Natural killer cell (primary cell): ENCODE results near the gene CYSLTR2. TPM values are rescaled to one million over a fixed set of nuclear protein-coding genes. Genes with fewer than 3 reads are reported as not detected.
A peak's percentile ranks its signal among the peaks of the same experiment; 100 is the strongest.
"Not testable (repeated sequence)": the region's sequence is repeated elsewhere in the genome, so short reads cannot be mapped to it uniquely, and the experiment has no call there.

Experiments used
- ATAC-seq, 3 donors: fragments of 150-1000 bp in 2 of 3; fragments of 200-7000 bp in 1 of 3; cut with Tn5 transposase; 1 replicate in 1 of 3; 2 replicates in 2 of 3; pipeline ENCODE4 v1.10.0; 2021; ENCODE audit warnings: mild to moderate bottlenecking in 2 of 3, moderate library complexity in 2 of 3
- DNase-seq, 2 donors: peaks; one replicate each; pipeline versions ENCODE4 v3.0.0 to v3.0.0-alpha.2; 2013 to 2021; ENCODE audit warnings: mixed read lengths in 1 of 2
- H3K27ac ChIP-seq: one replicate; pipeline ENCODE4 v1.5.1; 2013; ENCODE audit warnings: mild to moderate bottlenecking, low read length
- H3K27me3 ChIP-seq: one replicate; pipeline ENCODE4 v1.6.1; 2013; ENCODE audit warnings: low read length; ENCODE audit not compliant: control insufficient read depth, insufficient read depth
- H3K36me3 ChIP-seq: one replicate; pipeline ENCODE4 v1.6.1; 2013; ENCODE audit warnings: low read length; ENCODE audit not compliant: control insufficient read depth, insufficient read depth
- H3K4me1 ChIP-seq: one replicate; pipeline ENCODE4 v1.6.1; 2013; ENCODE audit warnings: low read length; ENCODE audit not compliant: control insufficient read depth, insufficient read depth
- H3K4me3 ChIP-seq: one replicate; pipeline ENCODE4 v1.5.1; 2013; ENCODE audit warnings: low read length
- H3K9me3 ChIP-seq: one replicate; pipeline ENCODE4 v1.6.1; 2013; ENCODE audit warnings: low read length; ENCODE audit not compliant: control insufficient read depth, insufficient read depth
- H3K27ac Mint-ChIP-seq, 2 donors: one replicate each; pipeline ENCODE4 v1.8.0; 2022; ENCODE audit warnings: mild to moderate bottlenecking in 2 of 2, mixed read lengths in 2 of 2, moderate library complexity in 1 of 2
- H3K27me3 Mint-ChIP-seq, 2 donors: one replicate each; pipeline ENCODE4 v1.8.0; 2022; ENCODE audit warnings: low read depth in 2 of 2, mixed read lengths in 2 of 2
- H3K36me3 Mint-ChIP-seq: one replicate; pipeline ENCODE4 v1.8.0; 2022; ENCODE audit warnings: mixed read lengths
- H3K4me1 Mint-ChIP-seq, 2 donors: one replicate each; pipeline ENCODE4 v1.8.0; 2022; ENCODE audit warnings: mixed read lengths in 2 of 2
- H3K4me3 Mint-ChIP-seq: one replicate; pipeline ENCODE4 v1.8.0; 2022; ENCODE audit warnings: mild to moderate bottlenecking, moderate library complexity, mixed read lengths
- H3K9me3 Mint-ChIP-seq, 2 donors: one replicate each; pipeline ENCODE4 v1.8.0; 2022; ENCODE audit warnings: mixed read lengths in 2 of 2
- WGBS: methylation state at CpG from one replicate; pipeline ENCODE4 v1.1.7; 2013; ENCODE audit warnings: missing lambda C conversion rate; ENCODE audit not compliant: insufficient coverage; 5-methylcytosine and 5-hydroxymethylcytosine counted together
- intact Hi-C: fragments of 100-400 bp; cut with micrococcal nuclease; formaldehyde crosslinking; loops from one replicate; pipeline ENCODE4 v1.14.2; 2022
- total RNA-seq, 4 donors: library from RNA; stranded (reverse); fragments of 120-200 nt in 1 of 4; gene quantifications; one replicate each; pipeline versions ENCODE4 v1.2.3 to v1.2.4, GENCODE V29; 2013 to 2022
- TF ChIP-seq, protein P1 (sequence below): fragments of 200-600 bp; IDR thresholded peaks from one replicate; pipeline ENCODE4 v1.8.0; 2022; ENCODE audit warnings: antibody characterized with exemption

CYSLTR2 gene
- total RNA-seq, 3 donors from 2014 or later (not counting 1 experiment from before 2014, with no cell fraction given): 5.3 to 8.6 (median 7.9) TPM

- H3K4me3 ChIP-seq: no peak overlapping the region
- Mint-ChIP-seq H3K9me3 (no peaks in the 10 kb centered on the region), H3K4me1 (peaks cover 0 to 5% of the 10 kb centered on the region in 2 donors), H3K36me3 (peaks cover 8% of the 10 kb centered on the region), H3K27ac (no peak overlapping the region), H3K27me3 (no peaks in the 10 kb centered on the region), H3K4me3 (no peak overlapping the region)
- H3K36me3 ChIP-seq: peaks cover 3% of the 10 kb centered on the region
- H3K9me3 ChIP-seq: no peaks in the 10 kb centered on the region
- H3K27ac ChIP-seq: no peak overlapping the region
- TF ChIP-seq, protein P1, sequence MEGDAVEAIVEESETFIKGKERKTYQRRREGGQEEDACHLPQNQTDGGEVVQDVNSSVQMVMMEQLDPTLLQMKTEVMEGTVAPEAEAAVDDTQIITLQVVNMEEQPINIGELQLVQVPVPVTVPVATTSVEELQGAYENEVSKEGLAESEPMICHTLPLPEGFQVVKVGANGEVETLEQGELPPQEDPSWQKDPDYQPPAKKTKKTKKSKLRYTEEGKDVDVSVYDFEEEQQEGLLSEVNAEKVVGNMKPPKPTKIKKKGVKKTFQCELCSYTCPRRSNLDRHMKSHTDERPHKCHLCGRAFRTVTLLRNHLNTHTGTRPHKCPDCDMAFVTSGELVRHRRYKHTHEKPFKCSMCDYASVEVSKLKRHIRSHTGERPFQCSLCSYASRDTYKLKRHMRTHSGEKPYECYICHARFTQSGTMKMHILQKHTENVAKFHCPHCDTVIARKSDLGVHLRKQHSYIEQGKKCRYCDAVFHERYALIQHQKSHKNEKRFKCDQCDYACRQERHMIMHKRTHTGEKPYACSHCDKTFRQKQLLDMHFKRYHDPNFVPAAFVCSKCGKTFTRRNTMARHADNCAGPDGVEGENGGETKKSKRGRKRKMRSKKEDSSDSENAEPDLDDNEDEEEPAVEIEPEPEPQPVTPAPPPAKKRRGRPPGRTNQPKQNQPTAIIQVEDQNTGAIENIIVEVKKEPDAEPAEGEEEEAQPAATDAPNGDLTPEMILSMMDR: no peak
- no peaks in the 10 kb centered on the region for H3K27me3 ChIP-seq
- no peaks in the 10 kb centered on the region for H3K4me1 ChIP-seq
- DNase-seq (no peak), ATAC-seq (no peak)
- WGBS: no CpG with 5 or more reads among the region's 2 CpGs
- intact Hi-C loops: no loop called here
These were observed 42.0 kb downstream of the CYSLTR2 start for GRCh38 chr13:48695776-48696175.

GRCh38 chr13:48696676-48697075, 42.9 kb downstream of the CYSLTR2 start:
- H3K27me3 ChIP-seq, H3K9me3 Mint-ChIP-seq, ATAC-seq, DNase-seq, H3K4me3 Mint-ChIP-seq, H3K36me3 ChIP-seq, H3K4me1 Mint-ChIP-seq, intact Hi-C loops, H3K36me3 Mint-ChIP-seq, H3K9me3 ChIP-seq, H3K4me3 ChIP-seq, H3K27ac Mint-ChIP-seq, H3K4me1 ChIP-seq, H3K27ac ChIP-seq, H3K27me3 Mint-ChIP-seq: not testable (repeated sequence)
- WGBS: 94% methylated on average over 12 of the region's 12 CpGs

- H3K27ac Mint-ChIP-seq: peak overlapping the region; percentile 73 to 88
- peaks cover 9 to 11% of the 10 kb centered on the region in 2 donors for H3K9me3 Mint-ChIP-seq
- H3K36me3 ChIP-seq: no peaks in the 10 kb centered on the region
- peak; percentile 51 to 73 (median 54) for ATAC-seq
- no peaks in the 10 kb centered on the region for H3K27me3 Mint-ChIP-seq
- peaks cover 18% of the 10 kb centered on the region for H3K36me3 Mint-ChIP-seq
- intact Hi-C loops: loop anchor here (5.0 kb wide), 1 partner anchor 55 kb away; the partner anchor contains the start of gene CYSLTR2
- no peaks in the 10 kb centered on the region for H3K27me3 ChIP-seq
- H3K4me3 Mint-ChIP-seq: peak overlapping the region; percentile 67
- H3K4me1 Mint-ChIP-seq: peaks cover 69 to 88% of the 10 kb centered on the region in 2 donors
- no peak for DNase-seq
- H3K27ac ChIP-seq: peak overlapping the region; percentile 37
- H3K9me3 ChIP-seq: no peaks in the 10 kb centered on the region
- TF ChIP-seq, protein P1: no peak
- H3K4me1 ChIP-seq: peaks cover 15% of the 10 kb centered on the region
- 55% methylated on average over 5 of the region's 5 CpGs for WGBS
- H3K4me3 ChIP-seq: no peak overlapping the region
These were observed 53.7 kb downstream of the CYSLTR2 start for GRCh38 chr13:48707405-48707804.

DNA sequence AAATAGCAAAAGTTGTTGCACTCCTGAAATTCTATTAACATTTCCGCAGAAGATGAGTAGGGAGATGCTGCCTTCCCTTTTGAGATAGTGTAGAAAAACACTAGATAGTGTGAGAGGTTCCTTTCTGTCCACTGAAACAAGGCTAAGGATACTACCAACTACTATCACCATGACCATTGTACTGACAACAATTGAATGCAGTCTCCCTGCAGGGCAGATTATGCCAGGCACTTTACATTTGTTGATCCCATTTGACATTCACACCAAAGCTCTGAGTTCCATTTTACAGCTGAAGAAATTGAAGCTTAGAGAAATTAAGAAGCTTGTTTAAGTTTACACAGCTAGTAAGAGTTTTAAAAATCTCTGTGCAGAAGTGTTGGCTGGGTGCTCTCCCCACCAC, 55.0 kb downstream of the CYSLTR2 start:
- no peaks in the 10 kb centered on the region for H3K27me3 ChIP-seq
- H3K36me3 ChIP-seq: no peaks in the 10 kb centered on the region
- peak overlapping the region; percentile 70 for H3K4me3 Mint-ChIP-seq
- DNase-seq (no peak), ATAC-seq (no peak)
- peaks cover 15% of the 10 kb centered on the region for H3K4me1 ChIP-seq
- TF ChIP-seq, protein P1: no peak
- no peak overlapping the region for H3K4me3 ChIP-seq
- no peaks in the 10 kb centered on the region for H3K9me3 ChIP-seq
- 100% methylated on average over 1 of the region's 1 CpG for WGBS
- peak overlapping the region; percentile 9 for H3K27ac ChIP-seq
- peaks cover 9 to 11% of the 10 kb centered on the region in 2 donors for H3K9me3 Mint-ChIP-seq
- H3K27me3 Mint-ChIP-seq: no peaks in the 10 kb centered on the region
- intact Hi-C loops: loop anchor here (5.0 kb wide), 1 partner anchor 56 kb away; the partner anchor contains the start of gene CYSLTR2
- peaks cover 18% of the 10 kb centered on the region for H3K36me3 Mint-ChIP-seq
- peaks cover 69 to 82% of the 10 kb centered on the region in 2 donors for H3K4me1 Mint-ChIP-seq
- peak overlapping the region; percentile 73 to 88 for H3K27ac Mint-ChIP-seq
